Esophagus squamous epithelium (tissue), 5 donors: Measurements from ENCODE around the gene CLDN4. TPM values are rescaled to one million over a fixed set of nuclear protein-coding genes. Genes with fewer than 3 reads are reported as not detected.

Experiments used
- DNase-seq: peaks from one replicate; lab custom pipeline; 2025; lab: John Stamatoyannopoulos, UW
- H3K27ac ChIP-seq, 4 donors: fragments of 200-600 bp; sonication (generic); one replicate each; pipeline ENCODE4 v1.5.1; 2016 to 2019; ENCODE audit warnings: mild to moderate bottlenecking in 1 of 4
- H3K27me3 ChIP-seq, 4 donors: fragments of 200-600 bp; sonication (generic); 1 replicate in 3 of 4; 2 replicates in 1 of 4; pipeline versions ENCODE4 v1.5.1 to v1.6.0; 2017 to 2021; ENCODE audit warnings: antibody characterized with exemption in 1 of 4
- H3K36me3 ChIP-seq, 3 donors: fragments of 200-600 bp; sonication (generic); one replicate each; pipeline ENCODE4 v1.5.1; 2016 to 2019
- H3K4me1 ChIP-seq, 3 donors: fragments of 200-600 bp; sonication (generic); one replicate each; pipeline ENCODE4 v1.5.1; 2017 to 2019
- H3K4me3 ChIP-seq, 4 donors: fragments of 200-600 bp; sonication (generic); 1 replicate in 3 of 4; 2 replicates in 1 of 4; pipeline ENCODE4 v1.5.1; 2016 to 2019; ENCODE audit warnings: mild to moderate bottlenecking in 2 of 4, moderate library complexity in 1 of 4
- H3K9me3 ChIP-seq, 3 donors: fragments of 200-600 bp; sonication (generic); one replicate each; pipeline ENCODE4 v1.5.1; 2016 to 2019
- CTCF ChIP-seq, 6 experiments: fragments of 450-650 bp in 4 of 6; fragments of 200-600 bp in 2 of 6; sonication (generic) in 2 of 6; IDR thresholded peaks; one replicate each; pipeline ENCODE4 v1.5.1; 2016 to 2019; ENCODE audit warnings: antibody characterized with exemption in 6 of 6, mild to moderate bottlenecking in 4 of 6, moderate library complexity in 4 of 6
- POLR2A ChIP-seq, 4 donors: fragments of 450-650 bp; IDR thresholded peaks; one replicate each; pipeline ENCODE4 v1.6.1; 2017; ENCODE audit warnings: antibody characterized with exemption in 4 of 4, mild to moderate bottlenecking in 4 of 4, moderate library complexity in 3 of 4
- WGBS, 2 donors: methylation state at CpG; one replicate each; pipeline ENCODE4 v1.1.5; 2018; 5-methylcytosine and 5-hydroxymethylcytosine counted together
- intact Hi-C: fragments of 100-400 bp; cut with DNase I; formaldehyde crosslinking; loops from one replicate; pipeline ENCODE4 v1.15.0; 2022
- total RNA-seq, 4 donors: library from RNA; depleted of rRNA; stranded (reverse); fragments of >200 nt; gene quantifications; one replicate each; pipeline ENCODE4 v1.1.0, GENCODE V29; 2016
- donor health status: DM: yes; HTN: yes; CAD: no.

Gene CLDN4
- total RNA-seq, 4 donors from 2014 or later: 99.4 to 436 (median 200) TPM

GRCh38 chr7:73828107-73828803 lies 2.5 kb upstream of the CLDN4 start:
- H3K36me3 ChIP-seq: no peaks in the 10 kb centered on the region
- intact Hi-C loops: no loop called here
- peak overlapping the region; percentile 47 to 72 (median 62) for H3K27ac ChIP-seq
- no peak for DNase-seq
- peaks cover 13 to 73% (median 27%) of the 10 kb centered on the region in 3 donors for H3K4me1 ChIP-seq
- no peaks in the 10 kb centered on the region for H3K9me3 ChIP-seq
- no peak overlapping the region for H3K4me3 ChIP-seq
- TF ChIP-seq POLR2A (IDR thresholded peaks at IDR 0.05): no peak
- no peak for TF ChIP-seq CTCF (IDR thresholded peaks at IDR 0.05)
- 73 to 81% methylated on average over 11 to 12 of the region's 14 CpGs for WGBS, 2 donors
- peaks cover 0 to 26% (median 0%) of the 10 kb centered on the region in 4 donors for H3K27me3 ChIP-seq

DNA sequence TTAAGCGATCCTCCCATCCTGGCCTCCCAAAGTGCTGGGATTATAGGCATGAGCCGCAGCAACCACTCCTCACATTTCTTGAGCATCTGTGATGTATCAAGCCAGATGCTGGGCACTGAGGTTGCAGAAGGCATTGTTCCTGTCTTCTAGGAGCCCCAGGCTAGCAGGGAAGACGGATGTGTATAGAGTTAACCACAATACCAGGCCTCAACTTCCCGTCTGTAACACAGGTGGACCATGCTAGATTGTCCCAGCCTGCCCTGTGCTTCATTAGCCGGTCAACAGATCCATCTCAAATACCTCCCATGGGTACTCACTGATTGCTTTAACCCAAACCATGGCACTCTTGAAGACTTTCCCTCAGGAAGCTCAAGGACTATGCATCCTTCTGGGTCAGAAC lies 1.8 kb upstream of the CLDN4 start:
- H3K4me3 ChIP-seq: no peak overlapping the region
- peaks cover 16 to 79% (median 32%) of the 10 kb centered on the region in 3 donors for H3K4me1 ChIP-seq
- TF ChIP-seq POLR2A (IDR thresholded peaks at IDR 0.05): no peak
- TF ChIP-seq CTCF (IDR thresholded peaks at IDR 0.05): no peak
- WGBS, 2 donors: 83% methylated on average over 3 of the region's 5 CpGs
- no peak for DNase-seq
- no peaks in the 10 kb centered on the region for H3K36me3 ChIP-seq
- peak overlapping the region in 2 of 4 donors; percentile 29 to 94 for H3K27ac ChIP-seq
- intact Hi-C loops: no loop called here
- H3K27me3 ChIP-seq: peaks cover 0 to 26% (median 0%) of the 10 kb centered on the region in 4 donors
- no peaks in the 10 kb centered on the region for H3K9me3 ChIP-seq

DNA sequence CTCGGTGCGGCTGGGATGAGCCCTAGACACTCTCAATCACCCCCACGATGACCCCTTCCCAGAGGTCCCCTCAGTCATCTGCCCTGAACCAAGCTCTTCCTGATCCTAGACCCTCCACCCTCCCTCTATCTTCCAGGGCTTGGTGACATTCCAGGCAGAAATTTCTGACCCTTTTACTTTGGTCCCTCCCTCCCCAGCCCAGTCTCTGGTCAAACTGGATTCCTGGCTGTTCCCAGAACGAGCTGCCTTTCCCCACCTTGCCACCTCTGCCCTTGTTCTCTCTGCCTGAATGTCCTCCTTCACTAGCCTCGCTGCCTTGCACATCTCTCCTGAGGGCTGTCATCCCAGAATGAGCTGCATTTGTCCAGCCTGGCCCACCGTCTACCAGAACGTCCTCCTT lies 1.3 kb upstream of the CLDN4 start:
- Histone ChIP-seq H3K36me3 (no peaks in the 10 kb centered on the region), H3K4me3 (no peak overlapping the region), H3K27ac (peak overlapping the region in 3 of 4 donors; percentile 89 to 94 (median 92)), H3K27me3 (peaks cover 0 to 27% (median 0%) of the 10 kb centered on the region in 4 donors), H3K4me1 (peaks cover 16 to 79% (median 32%) of the 10 kb centered on the region in 3 donors), H3K9me3 (no peaks in the 10 kb centered on the region)
- TF ChIP-seq POLR2A (IDR thresholded peaks at IDR 0.05): no peak
- no peak for TF ChIP-seq CTCF (IDR thresholded peaks at IDR 0.05)
- 50 to 59% methylated on average over 7 of the region's 7 CpGs for WGBS, 2 donors
- intact Hi-C loops: no loop called here
- DNase-seq: no peak

DNA sequence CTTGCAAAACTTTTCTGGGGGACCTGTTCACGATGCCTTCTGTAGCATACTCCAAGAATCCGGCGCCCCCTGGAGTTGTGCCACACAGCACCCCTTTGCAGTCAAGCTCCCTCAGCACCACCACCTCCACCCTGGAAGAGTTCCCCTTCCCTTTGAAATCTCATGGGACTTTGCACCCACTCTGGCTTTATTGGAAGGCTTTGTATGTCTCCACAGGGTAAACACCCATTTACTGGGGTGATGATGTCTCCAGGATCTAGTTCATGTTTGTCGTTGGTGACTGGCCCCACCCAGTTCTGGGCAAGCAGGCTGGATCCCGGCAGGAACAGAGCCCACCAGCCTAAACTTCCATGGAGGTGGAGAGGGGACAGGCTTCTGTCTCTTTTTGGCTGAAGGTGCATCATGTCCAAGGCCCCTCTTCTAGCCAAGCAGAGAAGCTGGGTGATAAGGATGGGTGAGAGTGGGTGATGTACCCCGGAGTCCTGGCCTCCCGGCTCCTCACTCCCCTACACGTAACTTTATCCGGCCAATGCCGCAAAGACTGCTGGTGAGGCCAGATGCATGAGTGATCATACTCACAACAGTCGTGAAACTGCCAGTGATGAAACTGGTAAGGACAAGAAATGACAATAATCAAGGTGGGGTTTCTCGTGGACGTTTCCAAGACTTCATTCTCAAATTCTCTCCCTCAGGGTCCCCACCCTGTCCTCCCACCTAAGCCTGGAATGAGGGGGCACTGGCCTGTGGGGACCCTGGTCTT lies 695 bp upstream of the CLDN4 start:
- no peak for DNase-seq
- peak overlapping the region; percentile 68 to 94 (median 90) for H3K27ac ChIP-seq
- H3K9me3 ChIP-seq: no peaks in the 10 kb centered on the region
- H3K4me3 ChIP-seq: peak overlapping the region in 2 of 4 donors; percentile 7 to 59
- no peak for TF ChIP-seq CTCF (IDR thresholded peaks at IDR 0.05)
- TF ChIP-seq POLR2A (IDR thresholded peaks at IDR 0.05): no peak
- H3K27me3 ChIP-seq: peaks cover 0 to 30% (median 0%) of the 10 kb centered on the region in 4 donors
- no peaks in the 10 kb centered on the region for H3K36me3 ChIP-seq
- WGBS, 2 donors: 68 to 73% methylated on average over 7 to 11 of the region's 13 CpGs
- intact Hi-C loops: no loop called here
- peaks cover 16 to 75% (median 32%) of the 10 kb centered on the region in 3 donors for H3K4me1 ChIP-seq

GRCh38 chr7:73831584-73831833 lies 713 bp downstream of the CLDN4 start:
- Histone ChIP-seq H3K27me3 (peaks cover 0 to 30% (median 0%) of the 10 kb centered on the region in 4 donors), H3K27ac (peak overlapping the region; percentile 86 to 94 (median 90)), H3K4me1 (peaks cover 16 to 74% (median 32%) of the 10 kb centered on the region in 3 donors), H3K4me3 (peak overlapping the region; percentile 38 to 59 (median 54)), H3K9me3 (no peaks in the 10 kb centered on the region), H3K36me3 (no peaks in the 10 kb centered on the region)
- WGBS, 2 donors: 80 to 92% methylated on average over 1 to 4 of the region's 16 CpGs
- TF ChIP-seq CTCF (IDR thresholded peaks at IDR 0.05) (no peak), POLR2A (IDR thresholded peaks at IDR 0.05) (no peak)
- intact Hi-C loops: no loop called here
- no peak for DNase-seq
